Spinal cord (tissue), 10 donors: ENCODE results near the gene ADAMTS10. TPM values are rescaled to one million over a fixed set of nuclear protein-coding genes. Genes with fewer than 3 reads are reported as not detected.
"Not testable (repeated sequence)": the region's sequence is repeated elsewhere in the genome, so short reads cannot be mapped to it uniquely, and the experiment has no call there.

Experiments
- DNase-seq, 6 donors: peaks; one replicate each; pipeline versions ENCODE4 v3.0.0 to v3.0.0-alpha.2; 2013 to 2015; ENCODE audit warnings: low spot score in 6 of 6, low read depth in 4 of 6
- H3K27ac ChIP-seq: one replicate; pipeline ENCODE4 v1.5.1; 2013; ENCODE audit warnings: low read depth, low read length, control low read depth
- H3K27me3 ChIP-seq: one replicate; pipeline ENCODE4 v1.6.1; 2013; ENCODE audit warnings: low read length; ENCODE audit not compliant: control insufficient read depth, insufficient read depth
- H3K36me3 ChIP-seq: one replicate; pipeline ENCODE4 v1.6.1; 2013; ENCODE audit warnings: low read length; ENCODE audit not compliant: control insufficient read depth, insufficient read depth
- H3K4me1 ChIP-seq: one replicate; pipeline ENCODE4 v1.6.1; 2013; ENCODE audit warnings: low read length; ENCODE audit not compliant: control insufficient read depth, insufficient read depth
- H3K4me3 ChIP-seq: one replicate; pipeline ENCODE4 v1.5.1; 2013; ENCODE audit warnings: low read depth, low read length, control low read depth
- H3K9me3 ChIP-seq: one replicate; pipeline ENCODE4 v1.6.1; 2013; ENCODE audit warnings: low read length; ENCODE audit not compliant: control insufficient read depth, insufficient read depth
- WGBS: methylation state at CpG from one replicate; pipeline ENCODE4 v1.1.5; 2013; ENCODE audit warnings: missing lambda C conversion rate; ENCODE audit not compliant: insufficient coverage; 5-methylcytosine and 5-hydroxymethylcytosine counted together
- polyA plus RNA-seq, 2 donors: library from polyadenylated mRNA; unstranded; fragments of 120-200 nt; gene quantifications; one replicate each; pipeline ENCODE4 v1.2.1, GENCODE V29; 2013; ENCODE audit not compliant: insufficient read length in 2 of 2
- total RNA-seq, 2 donors: library from RNA; depleted of rRNA in 1 of 2; stranded (reverse); fragments of 120-200 nt in 1 of 2; fragments of >200 nt in 1 of 2; gene quantifications; one replicate each; pipeline versions ENCODE4 v1.2.3 to v1.2.4, GENCODE V29; 2013 to 2014
- donor health status: healthy.

Gene ADAMTS10
- total and polyA plus RNA-seq, 4 donors = 32.2 to 115 (median 83.5) TPM

- H3K27ac ChIP-seq = no peak overlapping the region
- peak in 2 of 6 donors; percentile 59 to 69 for DNase-seq
- 73% methylated on average over 3 of the region's 4 CpGs for WGBS
- no peaks in the 10 kb centered on the region for H3K36me3 ChIP-seq
- H3K9me3 ChIP-seq = peaks cover 2% of the 10 kb centered on the region
- H3K4me1 ChIP-seq = peaks cover 13% of the 10 kb centered on the region
- no peak overlapping the region for H3K4me3 ChIP-seq
- no peaks in the 10 kb centered on the region for H3K27me3 ChIP-seq
Measured at GRCh38 chr19:8641908-8642547, 31.5 kb upstream of the ADAMTS10 start.

DNA sequence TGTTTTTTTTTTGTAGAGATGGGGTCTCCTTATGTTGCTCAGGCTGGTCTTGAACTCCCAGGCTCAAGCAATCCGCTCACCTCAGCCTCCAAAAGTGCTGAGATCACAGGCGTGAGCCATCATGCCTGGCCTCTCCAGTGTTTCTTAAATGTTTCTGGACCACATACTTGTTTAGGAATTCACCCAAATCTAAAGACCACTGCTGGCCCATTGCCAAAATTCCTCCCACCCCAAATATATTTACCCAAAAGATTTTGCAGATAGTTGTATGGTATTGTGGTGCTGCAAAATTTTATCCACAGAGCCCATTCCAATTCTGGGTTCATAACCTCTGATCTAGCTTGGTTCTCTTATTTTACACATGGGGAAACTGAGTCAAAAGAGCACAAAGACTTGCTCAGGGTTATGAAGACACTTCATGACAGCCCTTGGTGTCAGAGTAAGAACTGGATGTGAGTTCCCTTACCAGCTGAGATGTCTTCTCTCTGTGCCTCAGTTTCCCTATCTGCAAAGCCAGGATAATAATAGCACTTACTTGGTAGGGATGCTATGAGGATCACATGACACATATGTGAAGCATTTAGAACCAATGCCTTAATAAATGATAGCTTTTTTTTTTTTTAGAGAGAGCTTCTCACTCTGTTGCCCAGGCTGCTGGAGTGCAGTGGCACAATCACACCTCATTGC, 30.8 kb upstream of the ADAMTS10 start:
- DNase-seq = no peak
- WGBS = 88% methylated on average over 2 of the region's 2 CpGs
- H3K4me3 ChIP-seq = no peak overlapping the region
- H3K27ac ChIP-seq = no peak overlapping the region
- H3K9me3 ChIP-seq = peaks cover 2% of the 10 kb centered on the region
- no peaks in the 10 kb centered on the region for H3K36me3 ChIP-seq
- peaks cover 13% of the 10 kb centered on the region for H3K4me1 ChIP-seq
- no peaks in the 10 kb centered on the region for H3K27me3 ChIP-seq

- Histone ChIP-seq H3K27me3 (no peaks in the 10 kb centered on the region), H3K4me1 (peaks cover 13% of the 10 kb centered on the region), H3K27ac (no peak overlapping the region), H3K9me3 (peaks cover 2% of the 10 kb centered on the region), H3K36me3 (no peaks in the 10 kb centered on the region), H3K4me3 (no peak overlapping the region)
- 67% methylated on average over 8 of the region's 12 CpGs for WGBS
- peak in 1 of 6 donors; percentile 28 for DNase-seq
Measured at GRCh38 chr19:8640402-8641004, 30.0 kb upstream of the ADAMTS10 start.

- H3K4me1 ChIP-seq = peaks cover 13% of the 10 kb centered on the region
- peak in 1 of 6 donors; percentile 55 for DNase-seq
- H3K9me3 ChIP-seq = peaks cover 2% of the 10 kb centered on the region
- H3K4me3 ChIP-seq = no peak overlapping the region
- no peaks in the 10 kb centered on the region for H3K27me3 ChIP-seq
- WGBS = 9% methylated on average over 7 of the region's 8 CpGs
- no peaks in the 10 kb centered on the region for H3K36me3 ChIP-seq
- H3K27ac ChIP-seq = peak overlapping the region; percentile 21
Measured at GRCh38 chr19:8639821-8640401, 29.4 kb upstream of the ADAMTS10 start.

DNA sequence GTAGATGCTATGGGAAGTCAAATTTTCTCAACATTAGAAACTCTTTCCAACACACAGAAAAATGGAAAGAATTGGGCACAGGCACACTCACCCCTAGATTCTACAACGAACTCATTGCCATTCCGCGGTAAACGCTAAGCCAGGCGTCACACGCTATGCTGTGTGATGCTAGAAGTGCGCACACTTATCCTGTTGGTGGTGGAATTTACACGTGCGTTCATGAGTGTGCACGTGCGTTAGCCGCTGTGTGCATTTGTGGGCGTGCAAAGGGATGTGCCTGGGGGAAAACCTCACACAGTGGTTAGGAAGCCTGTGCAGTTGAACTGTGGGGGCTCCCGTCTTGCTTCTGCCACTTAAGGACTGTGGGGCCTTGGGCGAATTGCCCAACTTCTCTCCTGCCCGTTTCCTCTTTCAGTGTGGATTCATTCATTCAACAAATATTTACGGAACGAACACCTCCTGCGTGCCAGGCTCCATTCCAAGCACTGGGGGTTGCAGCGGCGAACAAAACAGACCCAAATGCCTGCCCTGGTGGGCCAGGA, 27.6 kb upstream of the ADAMTS10 start:
- Histone ChIP-seq H3K27me3 (no peaks in the 10 kb centered on the region), H3K36me3 (no peaks in the 10 kb centered on the region), H3K4me1 (peaks cover 13% of the 10 kb centered on the region), H3K9me3 (peaks cover 2% of the 10 kb centered on the region), H3K4me3 (no peak overlapping the region), H3K27ac (no peak overlapping the region)
- DNase-seq = peak in 2 of 6 donors; percentile 8 to 72
- WGBS = 67% methylated on average over 20 of the region's 21 CpGs

DNA sequence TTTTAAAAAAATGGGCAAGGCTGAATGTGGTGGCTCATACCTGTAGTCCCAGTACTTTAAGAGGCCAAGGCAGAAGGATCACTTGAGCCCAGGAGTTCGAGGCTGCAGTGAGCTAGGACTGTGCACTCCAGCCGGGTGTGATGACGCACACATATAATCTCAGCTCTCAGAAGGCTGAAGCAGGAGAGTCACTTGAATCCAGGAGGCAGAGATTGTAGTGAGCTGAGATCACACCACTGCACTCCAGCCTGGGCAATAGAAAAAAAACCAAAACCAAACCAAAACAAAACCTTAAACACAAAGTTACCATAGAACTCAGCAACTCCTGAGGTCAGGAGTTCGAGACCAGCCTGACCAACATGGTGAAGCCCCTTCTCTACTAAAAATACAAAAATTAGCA, 26.6 kb upstream of the ADAMTS10 start:
- not testable (repeated sequence) for H3K27ac ChIP-seq, H3K4me3 ChIP-seq, H3K9me3 ChIP-seq, DNase-seq, H3K27me3 ChIP-seq, H3K36me3 ChIP-seq
- WGBS = 43% methylated on average over 1 of the region's 4 CpGs
- H3K4me1 ChIP-seq = peaks cover 13% of the 10 kb centered on the region

GRCh38 chr19:8635422-8635821, 24.9 kb upstream of the ADAMTS10 start:
- 50% methylated on average over 1 of the region's 8 CpGs for WGBS
- DNase-seq = no peak
- Histone ChIP-seq H3K9me3 (no peaks in the 10 kb centered on the region), H3K4me1 (peaks cover 25% of the 10 kb centered on the region), H3K27me3 (no peaks in the 10 kb centered on the region), H3K4me3 (no peak overlapping the region), H3K36me3 (no peaks in the 10 kb centered on the region), H3K27ac (no peak overlapping the region)

- WGBS = 5% methylated on average over 6 of the region's 11 CpGs
Measured at GRCh38 chr19:8631425-8631819, 20.9 kb upstream of the ADAMTS10 start.

GRCh38 chr19:8630796-8631424, 20.4 kb upstream of the ADAMTS10 start:
- Histone ChIP-seq H3K27me3 (no peaks in the 10 kb centered on the region), H3K27ac (peak overlapping the region; percentile 57), H3K4me1 (peaks cover 13% of the 10 kb centered on the region), H3K36me3 (no peaks in the 10 kb centered on the region), H3K9me3 (no peaks in the 10 kb centered on the region), H3K4me3 (no peak overlapping the region)
- WGBS = 0% methylated on average over 1 of the region's 6 CpGs
- no peak for DNase-seq

More at GRCh38 chr19:8631425-8631819, 20.9 kb upstream of the ADAMTS10 start:
- Histone ChIP-seq H3K36me3 (no peaks in the 10 kb centered on the region), H3K4me3 (no peak overlapping the region), H3K9me3 (no peaks in the 10 kb centered on the region), H3K27ac (peak overlapping the region; percentile 57), H3K27me3 (no peaks in the 10 kb centered on the region), H3K4me1 (peaks cover 13% of the 10 kb centered on the region)
- peak in 1 of 6 donors; percentile 85 for DNase-seq
